ENCODE results near the gene FBXO38. TPM values are rescaled to one million over a fixed set of nuclear protein-coding genes. Genes with fewer than 3 reads are reported as not detected.
A peak's percentile ranks its signal among the peaks of the same experiment; 100 is the strongest.

Gene FBXO38
- total and polyA plus RNA-seq, 12 donors, result 12.3 to 88.2 (median 41.9) TPM

DNA sequence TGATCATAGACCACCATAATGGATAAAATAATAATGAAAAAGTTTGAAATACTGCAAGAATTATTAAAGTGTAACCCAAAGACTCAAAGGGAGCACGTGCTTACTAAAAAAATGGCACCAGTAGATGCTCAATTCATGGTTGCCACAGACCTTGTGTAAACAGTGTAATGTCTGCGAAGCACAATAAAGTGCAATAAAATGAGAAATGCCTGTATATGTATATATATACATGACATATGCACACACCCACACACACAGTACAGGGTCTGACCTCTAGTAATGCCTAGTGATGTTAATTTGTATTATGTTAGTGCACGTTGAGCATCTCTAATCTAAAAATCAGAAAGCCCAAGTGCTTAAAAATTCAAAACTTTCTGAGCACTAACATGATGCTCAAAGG, 52.3 kb downstream of the FBXO38 start:
- Histone ChIP-seq H3K9me3 (replicated peaks in 1 of 3) (no peaks in the 10 kb centered on the region), H3K4me3 (peak overlapping the region in 1 of 4 donors; percentile 21), H3K27ac (peak overlapping the region in 1 of 5 donors; percentile 78), H3K36me3 (replicated peaks in 1 of 2) (peaks cover 0 to 41% of the 10 kb centered on the region in 2 donors), H3K4me1 (replicated peaks in 1 of 2) (peaks cover 0 to 29% of the 10 kb centered on the region in 2 donors), H3K27me3 (no peaks in the 10 kb centered on the region)
- intact Hi-C loops (cut with DNase I), result no loop called here
- TF ChIP-seq, protein P1, sequence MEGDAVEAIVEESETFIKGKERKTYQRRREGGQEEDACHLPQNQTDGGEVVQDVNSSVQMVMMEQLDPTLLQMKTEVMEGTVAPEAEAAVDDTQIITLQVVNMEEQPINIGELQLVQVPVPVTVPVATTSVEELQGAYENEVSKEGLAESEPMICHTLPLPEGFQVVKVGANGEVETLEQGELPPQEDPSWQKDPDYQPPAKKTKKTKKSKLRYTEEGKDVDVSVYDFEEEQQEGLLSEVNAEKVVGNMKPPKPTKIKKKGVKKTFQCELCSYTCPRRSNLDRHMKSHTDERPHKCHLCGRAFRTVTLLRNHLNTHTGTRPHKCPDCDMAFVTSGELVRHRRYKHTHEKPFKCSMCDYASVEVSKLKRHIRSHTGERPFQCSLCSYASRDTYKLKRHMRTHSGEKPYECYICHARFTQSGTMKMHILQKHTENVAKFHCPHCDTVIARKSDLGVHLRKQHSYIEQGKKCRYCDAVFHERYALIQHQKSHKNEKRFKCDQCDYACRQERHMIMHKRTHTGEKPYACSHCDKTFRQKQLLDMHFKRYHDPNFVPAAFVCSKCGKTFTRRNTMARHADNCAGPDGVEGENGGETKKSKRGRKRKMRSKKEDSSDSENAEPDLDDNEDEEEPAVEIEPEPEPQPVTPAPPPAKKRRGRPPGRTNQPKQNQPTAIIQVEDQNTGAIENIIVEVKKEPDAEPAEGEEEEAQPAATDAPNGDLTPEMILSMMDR (IDR thresholded peaks at IDR 0.05), result no peak
- TF ChIP-seq POLR2A (IDR thresholded peaks at IDR 0.05), result no peak
- no peak for DNase-seq
- 87 to 95% (median 95%) methylated on average over 3 of the region's 3 CpGs for WGBS, 4 donors

DNA sequence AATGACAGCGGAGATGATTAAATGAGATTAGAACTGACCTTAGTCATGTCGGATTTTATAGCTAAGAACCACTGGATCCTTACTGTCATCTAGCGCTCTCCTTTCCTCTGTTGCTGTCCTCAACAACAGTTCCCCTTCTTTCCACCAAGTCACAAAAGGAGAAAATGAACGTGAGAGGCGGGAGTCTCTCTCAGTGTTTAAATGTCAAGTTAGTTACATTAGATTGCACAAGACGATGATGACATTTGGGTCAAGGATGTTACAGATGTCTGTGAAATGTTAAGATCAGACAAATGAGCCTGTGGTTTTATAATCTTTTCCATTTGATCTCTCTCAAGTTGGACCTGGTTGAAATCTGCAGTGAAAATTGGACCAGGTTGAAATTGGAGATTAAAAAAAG, 53.5 kb downstream of the FBXO38 start:
- H3K27me3 ChIP-seq, result no peaks in the 10 kb centered on the region
- DNase-seq, result peak in 4 of 7 donors; percentile 33 to 58 (median 51)
- peaks cover 0 to 52% of the 10 kb centered on the region in 2 donors for H3K36me3 ChIP-seq (replicated peaks in 1 of 2)
- TF ChIP-seq, protein P1 (IDR thresholded peaks at IDR 0.05), result no peak
- peak in 1 of 2 donors; percentile 43 for TF ChIP-seq POLR2A (IDR thresholded peaks at IDR 0.05)
- peak overlapping the region in 1 of 4 donors; percentile 21 for H3K4me3 ChIP-seq
- H3K4me1 ChIP-seq (replicated peaks in 1 of 2), result peaks cover 0 to 29% of the 10 kb centered on the region in 2 donors
- peak overlapping the region; percentile 29 to 78 (median 37) for H3K27ac ChIP-seq
- intact Hi-C loops (cut with DNase I), result no loop called here
- no peaks in the 10 kb centered on the region for H3K9me3 ChIP-seq (replicated peaks in 1 of 3)
- 37 to 55% (median 50%) methylated on average over 6 of the region's 6 CpGs for WGBS, 4 donors

DNA sequence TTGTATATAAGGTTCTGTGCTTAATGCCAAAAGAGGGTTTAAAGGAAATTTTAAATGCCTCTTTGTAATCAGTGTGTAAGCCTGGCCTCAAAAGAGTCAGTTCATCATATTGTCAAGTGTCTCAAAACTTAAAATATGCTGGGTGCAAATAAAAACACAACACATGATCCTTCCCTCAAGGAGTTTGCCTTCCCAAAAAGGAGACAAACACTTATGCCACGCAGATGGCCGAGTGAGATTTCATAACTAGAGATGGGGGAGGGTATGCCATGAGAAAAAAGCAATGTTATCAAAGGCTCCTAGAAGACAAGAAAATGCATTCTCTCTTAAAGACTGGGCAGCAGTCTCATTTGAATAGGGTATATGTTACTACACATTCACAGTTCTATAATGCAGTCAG, 55.2 kb downstream of the FBXO38 start:
- peaks cover 0 to 55% of the 10 kb centered on the region in 2 donors for H3K36me3 ChIP-seq (replicated peaks in 1 of 2)
- intact Hi-C loops (cut with DNase I), result no loop called here
- 39 to 69% (median 52%) methylated on average over 2 of the region's 2 CpGs for WGBS, 4 donors
- H3K4me1 ChIP-seq (replicated peaks in 1 of 2), result peaks cover 0 to 29% of the 10 kb centered on the region in 2 donors
- DNase-seq, result no peak
- no peaks in the 10 kb centered on the region for H3K9me3 ChIP-seq (replicated peaks in 1 of 3)
- H3K27me3 ChIP-seq, result no peaks in the 10 kb centered on the region
- no peak overlapping the region for H3K27ac ChIP-seq
- no peak for TF ChIP-seq POLR2A (IDR thresholded peaks at IDR 0.05)
- TF ChIP-seq, protein P1 (IDR thresholded peaks at IDR 0.05), result no peak
- no peak overlapping the region for H3K4me3 ChIP-seq

DNA sequence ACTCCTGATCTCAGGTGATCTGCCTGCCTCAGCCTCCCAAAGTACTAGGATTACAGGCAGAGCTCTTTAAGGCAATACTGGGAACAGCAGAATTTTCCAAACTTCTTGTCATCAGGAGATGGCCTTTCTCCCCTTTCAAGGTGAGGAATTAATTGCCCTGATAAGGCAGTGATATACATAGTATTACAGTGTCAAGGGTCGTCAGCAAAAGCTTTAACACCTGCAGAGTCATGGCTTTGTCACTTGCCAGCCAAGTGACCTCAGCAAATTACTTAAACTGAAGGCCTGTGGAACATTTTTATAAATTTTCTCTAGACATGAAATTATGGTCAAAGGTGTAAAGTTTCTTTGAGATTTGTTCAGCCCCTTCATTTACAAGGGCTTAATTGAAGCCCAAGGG, 59.5 kb downstream of the FBXO38 start:
- H3K9me3 ChIP-seq (replicated peaks in 1 of 3), result no peaks in the 10 kb centered on the region
- H3K36me3 ChIP-seq (replicated peaks in 1 of 2), result peaks cover 0 to 42% of the 10 kb centered on the region in 2 donors
- intact Hi-C loops (cut with DNase I), result loop anchor here in 1 of 2 donors (5.0 kb wide), 1 partner anchor 289 kb away; no protein-coding TSS in a partner anchor
- no peak overlapping the region for H3K4me3 ChIP-seq
- H3K27ac ChIP-seq, result no peak overlapping the region
- peaks cover 0 to 9% of the 10 kb centered on the region in 2 donors for H3K4me1 ChIP-seq (replicated peaks in 1 of 2)
- TF ChIP-seq POLR2A (IDR thresholded peaks at IDR 0.05), result no peak
- TF ChIP-seq, protein P1 (IDR thresholded peaks at IDR 0.05), result no peak
- no peak for DNase-seq
- WGBS, 4 donors, result 21 to 50% (median 40%) methylated on average over 1 of the region's 1 CpG
- H3K27me3 ChIP-seq, result no peaks in the 10 kb centered on the region

All from adrenal gland (tissue), 12 donors.